PFSK-1 (cell line): Measurements from ENCODE around the gene SKI.

Experiments
- FOXP2 ChIP-seq: optimal IDR thresholded peaks from 2 replicates; pipeline ENCODE3; 2011; ENCODE audit warnings: borderline replicate concordance, control low read depth, inconsistent platforms; ENCODE audit not compliant: insufficient read depth; ENCODE audit errors: extremely low read length, extremely low read depth
- POLR2AphosphoS5 ChIP-seq: IDR thresholded peaks from 2 replicates; pipeline ENCODE4 v1.6.1; 2012; ENCODE audit warnings: low read depth, mild to moderate bottlenecking, control low read depth, low read length, moderate library complexity
- SIN3A ChIP-seq: IDR thresholded peaks from 2 replicates; pipeline ENCODE4 v1.6.1; 2012; ENCODE audit warnings: mild to moderate bottlenecking, low read length, moderate library complexity, borderline replicate concordance; ENCODE audit not compliant: insufficient read depth
- TAF1 ChIP-seq: IDR thresholded peaks from 2 replicates; pipeline ENCODE4 v1.6.1; 2012; ENCODE audit warnings: low read length, control low read depth, borderline replicate concordance; ENCODE audit not compliant: insufficient read depth
- TF ChIP-seq, protein P1 (sequence below), 2 experiments: IDR thresholded peaks; 2 replicates each; pipeline versions ENCODE4 v1.6.1 to v1.8.0; 2011 to 2012; ENCODE audit warnings: low read depth in 2 of 2, low read length in 2 of 2, control low read depth in 1 of 2, inconsistent platforms in 1 of 2, mild to moderate bottlenecking in 1 of 2, moderate library complexity in 1 of 2; ENCODE audit not compliant: insufficient read depth in 1 of 2

Gene SKI

DNA sequence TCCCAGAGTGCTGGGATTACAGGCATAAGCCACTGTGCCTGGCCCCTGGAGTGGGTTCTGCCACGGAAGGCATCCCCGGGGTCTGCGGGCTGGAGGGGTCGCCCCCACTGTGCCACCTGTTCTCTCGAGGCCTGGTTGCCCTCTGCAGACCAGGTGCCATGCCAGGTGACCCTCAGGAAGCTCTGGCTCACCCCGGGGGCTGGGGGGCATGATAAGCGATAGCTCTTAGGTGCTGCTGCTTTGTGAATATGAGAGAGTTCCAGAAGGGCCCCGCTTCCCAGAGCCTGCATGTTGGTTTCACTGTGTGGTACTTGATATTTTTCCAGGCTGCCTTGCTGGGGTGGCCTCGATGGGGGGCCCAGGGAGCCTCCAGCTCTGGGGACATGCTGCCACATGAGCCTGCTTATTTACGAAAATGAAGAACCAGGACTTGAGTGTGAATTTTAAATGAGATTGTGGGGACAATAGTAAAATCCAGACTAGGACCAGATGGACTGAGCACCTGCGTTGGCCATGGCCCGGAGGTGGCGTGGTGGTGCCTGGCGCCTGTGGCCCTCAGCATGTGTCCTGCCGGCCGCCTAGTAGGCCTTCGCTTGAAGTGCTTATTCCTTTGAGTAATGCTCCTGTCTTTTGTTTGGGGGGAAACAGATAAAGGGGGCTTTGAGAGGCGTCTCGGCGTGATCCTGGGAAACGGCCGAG lies 7.3 kb downstream of the SKI start:
- TF ChIP-seq TAF1, result no peak
- no peak for TF ChIP-seq SIN3A
- TF ChIP-seq, protein P1, sequence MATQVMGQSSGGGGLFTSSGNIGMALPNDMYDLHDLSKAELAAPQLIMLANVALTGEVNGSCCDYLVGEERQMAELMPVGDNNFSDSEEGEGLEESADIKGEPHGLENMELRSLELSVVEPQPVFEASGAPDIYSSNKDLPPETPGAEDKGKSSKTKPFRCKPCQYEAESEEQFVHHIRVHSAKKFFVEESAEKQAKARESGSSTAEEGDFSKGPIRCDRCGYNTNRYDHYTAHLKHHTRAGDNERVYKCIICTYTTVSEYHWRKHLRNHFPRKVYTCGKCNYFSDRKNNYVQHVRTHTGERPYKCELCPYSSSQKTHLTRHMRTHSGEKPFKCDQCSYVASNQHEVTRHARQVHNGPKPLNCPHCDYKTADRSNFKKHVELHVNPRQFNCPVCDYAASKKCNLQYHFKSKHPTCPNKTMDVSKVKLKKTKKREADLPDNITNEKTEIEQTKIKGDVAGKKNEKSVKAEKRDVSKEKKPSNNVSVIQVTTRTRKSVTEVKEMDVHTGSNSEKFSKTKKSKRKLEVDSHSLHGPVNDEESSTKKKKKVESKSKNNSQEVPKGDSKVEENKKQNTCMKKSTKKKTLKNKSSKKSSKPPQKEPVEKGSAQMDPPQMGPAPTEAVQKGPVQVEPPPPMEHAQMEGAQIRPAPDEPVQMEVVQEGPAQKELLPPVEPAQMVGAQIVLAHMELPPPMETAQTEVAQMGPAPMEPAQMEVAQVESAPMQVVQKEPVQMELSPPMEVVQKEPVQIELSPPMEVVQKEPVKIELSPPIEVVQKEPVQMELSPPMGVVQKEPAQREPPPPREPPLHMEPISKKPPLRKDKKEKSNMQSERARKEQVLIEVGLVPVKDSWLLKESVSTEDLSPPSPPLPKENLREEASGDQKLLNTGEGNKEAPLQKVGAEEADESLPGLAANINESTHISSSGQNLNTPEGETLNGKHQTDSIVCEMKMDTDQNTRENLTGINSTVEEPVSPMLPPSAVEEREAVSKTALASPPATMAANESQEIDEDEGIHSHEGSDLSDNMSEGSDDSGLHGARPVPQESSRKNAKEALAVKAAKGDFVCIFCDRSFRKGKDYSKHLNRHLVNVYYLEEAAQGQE (IDR thresholded peaks at IDR 0.05; ENCODE audit: insufficient read depth in 1 of 2, low read depth in 2 of 2, low read length in 2 of 2), result no peak
- no peak for TF ChIP-seq POLR2AphosphoS5
- TF ChIP-seq FOXP2, result no peak

DNA sequence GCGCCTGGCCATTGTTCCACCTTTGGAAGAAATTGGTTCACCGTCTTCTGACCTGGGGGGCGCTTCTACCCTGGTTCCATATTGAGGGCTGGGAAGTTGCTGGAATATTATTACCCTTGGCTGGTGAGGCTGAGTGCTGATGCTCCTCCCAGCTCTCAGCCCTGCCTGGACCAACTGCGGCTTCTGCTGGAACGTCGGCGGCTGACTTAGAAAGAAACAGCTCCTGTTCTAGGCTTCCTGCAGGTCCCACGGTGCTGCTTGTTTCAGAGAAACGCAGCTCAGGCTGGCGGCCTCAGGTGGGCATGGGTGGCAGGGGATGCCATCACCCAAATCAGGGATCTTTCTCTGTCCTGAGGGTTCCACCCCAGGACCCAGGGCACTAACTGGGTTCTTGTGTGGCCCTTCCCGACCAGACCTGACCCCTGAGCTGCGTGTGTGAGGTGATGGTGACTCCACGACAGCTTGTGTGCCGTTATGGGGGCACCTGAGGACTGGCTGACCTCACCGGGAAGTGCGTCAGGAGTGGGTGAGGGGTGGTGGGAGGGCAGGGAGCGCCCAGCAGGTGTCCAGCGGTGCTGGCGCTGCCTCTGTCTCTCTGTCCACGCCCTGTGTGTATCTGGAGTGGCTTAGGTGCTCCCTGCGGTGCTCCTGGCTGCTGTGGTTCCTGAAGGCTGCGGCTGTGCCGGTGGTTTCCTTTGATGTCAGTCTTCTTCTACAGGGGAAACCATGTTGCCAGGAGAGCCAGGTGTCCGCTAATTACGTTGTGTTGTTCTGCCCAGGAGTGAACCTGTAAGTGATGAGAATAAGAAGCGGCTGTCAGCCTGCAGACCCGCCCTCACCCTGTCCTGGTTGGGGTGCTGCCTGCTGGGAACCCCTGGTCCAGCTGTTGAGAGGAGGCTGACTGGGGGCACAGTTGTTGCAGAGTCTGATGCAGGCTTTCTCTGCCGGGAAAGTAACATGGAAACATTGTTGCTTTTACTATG lies 8.9 kb downstream of the SKI start:
- no peak for TF ChIP-seq POLR2AphosphoS5
- TF ChIP-seq FOXP2, result no peak
- TF ChIP-seq, protein P1 (IDR thresholded peaks at IDR 0.05; ENCODE audit: insufficient read depth in 1 of 2, low read depth in 2 of 2, low read length in 2 of 2), result no peak
- TF ChIP-seq TAF1, result no peak
- no peak for TF ChIP-seq SIN3A

DNA sequence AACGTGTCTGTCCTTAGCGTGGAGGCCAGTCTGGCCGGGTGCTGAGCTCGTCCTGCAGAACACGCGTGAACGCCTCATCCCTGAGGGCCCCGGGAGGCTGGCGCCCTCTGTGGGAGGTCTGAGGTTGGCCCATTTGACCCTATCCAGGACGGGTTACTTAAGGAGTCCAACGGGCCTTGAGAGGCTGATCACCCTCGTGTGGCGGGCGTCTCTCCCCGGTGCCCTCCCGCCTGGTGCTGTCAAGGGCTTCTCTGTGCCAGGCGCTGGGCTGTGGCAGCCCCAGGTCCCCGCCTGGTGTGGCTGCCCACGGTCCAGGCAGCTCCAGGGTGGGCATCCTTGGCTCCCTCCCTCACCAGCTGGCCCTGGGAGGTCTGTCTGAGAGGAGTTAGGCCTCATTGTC lies 9.7 kb downstream of the SKI start:
- TF ChIP-seq TAF1 (no peak), FOXP2 (no peak), SIN3A (no peak), POLR2AphosphoS5 (no peak)
- TF ChIP-seq, protein P1 (IDR thresholded peaks at IDR 0.05; ENCODE audit: insufficient read depth in 1 of 2, low read depth in 2 of 2, low read length in 2 of 2), result no peak

DNA sequence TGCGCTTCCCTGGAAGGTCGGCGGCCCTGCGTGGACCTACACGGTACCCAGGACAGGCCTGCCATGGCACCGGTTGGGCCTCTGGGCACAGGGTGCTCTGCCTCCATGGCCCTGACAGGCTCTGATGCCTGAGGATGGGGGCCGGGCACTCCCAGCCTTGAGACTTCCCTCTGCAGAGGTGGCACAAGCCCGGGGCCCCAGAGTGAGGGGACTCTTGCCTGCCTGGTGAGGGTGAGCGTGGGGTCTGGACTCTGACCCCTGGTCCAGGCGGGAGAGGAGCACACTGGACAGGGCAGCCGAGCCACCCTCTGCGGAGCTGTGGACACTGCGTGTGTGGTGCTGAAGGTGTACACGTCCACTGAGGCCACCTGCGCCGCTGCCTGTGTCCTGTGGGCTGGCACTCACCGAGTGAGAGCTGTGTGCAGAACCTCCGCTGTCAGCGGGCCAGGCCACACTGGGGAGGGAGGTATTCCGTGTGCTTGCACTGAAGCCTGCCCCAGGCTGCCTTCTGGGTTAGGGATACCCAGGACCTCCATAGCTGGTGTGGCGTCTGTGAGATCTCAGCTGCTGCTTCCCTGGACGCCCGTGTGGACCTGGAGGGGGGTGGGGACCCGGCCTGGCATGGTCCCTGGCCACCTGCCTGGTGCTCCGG lies 10.4 kb downstream of the SKI start:
- TF ChIP-seq FOXP2, result no peak
- TF ChIP-seq, protein P1 (IDR thresholded peaks at IDR 0.05; ENCODE audit: insufficient read depth in 1 of 2, low read depth in 2 of 2, low read length in 2 of 2), result no peak
- no peak for TF ChIP-seq TAF1
- TF ChIP-seq POLR2AphosphoS5, result no peak
- no peak for TF ChIP-seq SIN3A
